Renal pelvis (tissue), 4 donors: ENCODE results near the gene SLC27A5. TPM values are rescaled to one million over a fixed set of nuclear protein-coding genes. Genes with fewer than 3 reads are reported as not detected.
"Not testable (repeated sequence)": the region's sequence is repeated elsewhere in the genome, so short reads cannot be mapped to it uniquely, and the experiment has no call there.

Source experiments
- DNase-seq: peaks from one replicate; pipeline ENCODE4 v3.0.0-alpha.2; 2013
- polyA plus RNA-seq, 3 donors: library from polyadenylated mRNA; unstranded; fragments of 120-200 nt; gene quantifications; one replicate each; pipeline ENCODE4 v1.2.1, GENCODE V29; 2013; ENCODE audit not compliant: insufficient read length in 3 of 3

The SLC27A5 gene
- polyA plus RNA-seq, 3 donors: 13.3 to 13.8 (median 13.6) TPM

GRCh38 chr19:58474291-58474996, 37.3 kb downstream of the SLC27A5 start:
- no peak for DNase-seq

GRCh38 chr19:58473775-58474174, 38.0 kb downstream of the SLC27A5 start:
- no peak for DNase-seq

- no peak for DNase-seq
These were observed 40.1 kb downstream of the SLC27A5 start for GRCh38 chr19:58471736-58472135.

- not testable (repeated sequence) for DNase-seq
These were observed 40.8 kb downstream of the SLC27A5 start for GRCh38 chr19:58470837-58471543.

GRCh38 chr19:58469241-58470013, 42.4 kb downstream of the SLC27A5 start:
- no peak for DNase-seq

GRCh38 chr19:58468216-58468839, 43.5 kb downstream of the SLC27A5 start:
- no peak for DNase-seq

GRCh38 chr19:58466760-58467589, 44.8 kb downstream of the SLC27A5 start, which contains the start of gene ZNF324:
Gene ZNF324 (plus strand): TSS chr19:58467080. CDS start chr19:58469186, 2,106 bp downstream.
- peak; percentile 97 for DNase-seq

GRCh38 chr19:58466089-58466759, 45.6 kb downstream of the SLC27A5 start:
- no peak for DNase-seq

- DNase-seq: no peak
These were observed 51.8 kb downstream of the SLC27A5 start for GRCh38 chr19:58460039-58460438.

GRCh38 chr19:58456111-58456510, 55.7 kb downstream of the SLC27A5 start:
- no peak for DNase-seq

- no peak for DNase-seq
These were observed 56.5 kb downstream of the SLC27A5 start for GRCh38 chr19:58455306-58455705.

GRCh38 chr19:58453743-58454142, 58.0 kb downstream of the SLC27A5 start:
- DNase-seq: no peak

- peak; percentile 97 for DNase-seq
These were observed 60.3 kb downstream of the SLC27A5 start, which contains the start of gene ZNF324B for GRCh38 chr19:58451358-58452101. Gene ZNF324B (plus strand): TSS chr19:58451622. CDS start chr19:58453702, 2,080 bp downstream.

- peak; percentile 27 for DNase-seq
These were observed 60.9 kb downstream of the SLC27A5 start for GRCh38 chr19:58450856-58451357.

- DNase-seq: not testable (repeated sequence)
These were observed 61.8 kb downstream of the SLC27A5 start for GRCh38 chr19:58449980-58450379.

- not testable (repeated sequence) for DNase-seq
These were observed 62.9 kb downstream of the SLC27A5 start for GRCh38 chr19:58448860-58449259.
